Measurements from ENCODE around the gene IFNL2.

DNA sequence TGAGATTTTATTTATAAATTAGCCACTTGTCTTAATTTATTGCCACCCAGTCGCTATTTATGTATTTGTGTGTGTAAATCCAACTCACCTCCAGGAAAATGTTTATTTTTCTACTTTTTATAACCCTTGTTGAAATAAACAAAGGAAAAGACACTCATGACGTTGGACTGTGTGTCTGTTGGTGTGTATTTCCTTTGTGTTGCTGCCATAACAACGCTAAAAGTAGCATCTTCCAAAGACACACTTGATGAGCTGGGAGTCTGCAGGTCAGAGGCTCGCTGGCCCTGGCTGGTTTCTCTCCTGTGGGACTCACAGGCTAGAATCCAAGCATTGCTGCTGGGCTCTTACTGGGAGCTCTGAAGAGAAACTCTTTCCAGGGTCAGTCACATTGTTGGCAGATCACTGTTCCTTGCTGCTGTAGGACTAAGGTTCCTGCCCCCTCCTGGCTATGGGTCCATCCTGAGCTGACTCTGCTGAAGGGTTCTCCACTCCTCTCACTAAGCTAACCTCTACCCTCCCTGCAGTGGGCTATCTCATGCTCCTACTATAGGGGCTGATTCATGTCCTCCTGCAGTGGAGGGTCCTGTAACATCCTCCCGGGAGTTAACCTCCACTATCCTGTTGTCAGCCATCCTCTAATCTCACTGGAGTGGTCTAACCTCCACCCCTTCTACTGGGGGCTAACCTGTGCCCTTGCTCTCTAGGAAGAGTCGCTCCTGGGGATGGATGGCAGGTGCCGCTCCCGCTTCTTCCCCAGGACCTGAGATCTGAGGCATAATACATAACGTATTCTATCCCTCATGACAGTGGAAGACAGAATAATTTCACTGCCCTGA is 2.1 kb downstream of the IFNL2 start:
- no peak for TF ChIP-seq TARDBP (IDR thresholded peaks at IDR 0.05)
- no peak for TF ChIP-seq BHLHE40 (IDR thresholded peaks at IDR 0.05; ENCODE audit: borderline replicate concordance)
- no peak for TF ChIP-seq CTBP1 (IDR thresholded peaks at IDR 0.05; ENCODE audit: borderline replicate concordance)
- no peak for TF ChIP-seq FOXM1 (IDR thresholded peaks at IDR 0.05; ENCODE audit: borderline replicate concordance)
- TF ChIP-seq HDGF (IDR thresholded peaks at IDR 0.05; ENCODE audit: borderline replicate concordance), result no peak
- no peak for TF ChIP-seq FOXA1 (IDR thresholded peaks at IDR 0.05)
- TF ChIP-seq ELF4 (IDR thresholded peaks at IDR 0.05), result no peak
- TF ChIP-seq ARNT (IDR thresholded peaks at IDR 0.05), result no peak
- no peak for TF ChIP-seq SP1 (IDR thresholded peaks at IDR 0.05)
- no peak for TF ChIP-seq NFRKB (IDR thresholded peaks at IDR 0.05)
- no peak for TF ChIP-seq ZNF384 (IDR thresholded peaks at IDR 0.05)
- no peak for TF ChIP-seq FOXK2 (IDR thresholded peaks at IDR 0.05)
- no peak for TF ChIP-seq SUZ12 (IDR thresholded peaks at IDR 0.05)
